H9 (cell line): ENCODE data around the gene MRPL57. TPM values are rescaled to one million over a fixed set of nuclear protein-coding genes. Genes with fewer than 3 reads are reported as not detected.

Experiments
- DNase-seq: peaks from one replicate; pipeline ENCODE4 v3.0.0-alpha.2; 2017
- H2AFZ ChIP-seq: one replicate; pipeline ENCODE4 v1.6.1; 2013; ENCODE audit warnings: mild to moderate bottlenecking, low read length, control low read depth, moderate library complexity
- H2AK5ac ChIP-seq: 2 replicates; pipeline ENCODE4 v1.6.1; 2013; ENCODE audit warnings: low read length, control low read depth, mixed read lengths; ENCODE audit not compliant: insufficient read length
- H2BK120ac ChIP-seq: one replicate; pipeline ENCODE4 v1.6.1; 2013; ENCODE audit warnings: low read depth, mild to moderate bottlenecking, low read length, control low read depth, inconsistent platforms; ENCODE audit not compliant: poor library complexity, severe bottlenecking
- H2BK12ac ChIP-seq: 2 replicates; pipeline ENCODE4 v1.6.1; 2013; ENCODE audit warnings: low read length, control low read depth, mixed read lengths, low read depth; ENCODE audit not compliant: insufficient read length
- H2BK15ac ChIP-seq: 2 replicates; pipeline ENCODE4 v1.6.1; 2013; ENCODE audit warnings: low read depth, low read length, control low read depth
- H2BK20ac ChIP-seq: one replicate; pipeline ENCODE4 v1.6.1; 2013; ENCODE audit warnings: low read depth, mild to moderate bottlenecking, low read length, control low read depth, inconsistent platforms; ENCODE audit not compliant: poor library complexity, severe bottlenecking
- H2BK5ac ChIP-seq: 2 replicates; pipeline ENCODE4 v1.6.1; 2013; ENCODE audit warnings: low read length, control low read depth, mixed read lengths; ENCODE audit not compliant: insufficient read length
- H3K14ac ChIP-seq: 2 replicates; pipeline ENCODE4 v1.6.1; 2013; ENCODE audit warnings: low read length, control low read depth; ENCODE audit not compliant: insufficient read depth
- H3K18ac ChIP-seq: 2 replicates; pipeline ENCODE4 v1.6.1; 2013; ENCODE audit warnings: low read depth, mild to moderate bottlenecking, mixed read lengths, low read length, control low read depth; ENCODE audit not compliant: insufficient read length
- H3K23ac ChIP-seq: 2 replicates; pipeline ENCODE4 v1.6.1; 2013; ENCODE audit warnings: low read length, control low read depth, mixed read lengths, low read depth; ENCODE audit not compliant: insufficient read length
- H3K23me2 ChIP-seq: 2 replicates; pipeline ENCODE4 v1.6.1; 2013; ENCODE audit warnings: low read depth, mild to moderate bottlenecking, mixed read lengths, low read length, control low read depth; ENCODE audit not compliant: insufficient read length, poor library complexity, severe bottlenecking
- H3K27ac ChIP-seq: 2 replicates; pipeline ENCODE4 v1.5.1; 2013; ENCODE audit warnings: low read length, control low read depth, mixed read lengths, low read depth; ENCODE audit not compliant: insufficient read length
- H3K27me3 ChIP-seq: 2 replicates; pipeline ENCODE4 v1.6.1; 2013; ENCODE audit warnings: low read length, control low read depth, inconsistent platforms; ENCODE audit not compliant: insufficient read depth
- H3K4ac ChIP-seq: 2 replicates; pipeline ENCODE4 v1.6.1; 2013; ENCODE audit warnings: low read depth, mild to moderate bottlenecking, control low read depth, inconsistent platforms, low read length, moderate library complexity
- H3K4me1 ChIP-seq: 2 replicates; pipeline ENCODE4 v1.6.1; 2013; ENCODE audit warnings: low read length, control low read depth, inconsistent platforms; ENCODE audit not compliant: insufficient read depth
- H3K4me2 ChIP-seq: 2 replicates; pipeline ENCODE4 v1.6.1; 2013; ENCODE audit warnings: low read length, control low read depth, mixed read lengths; ENCODE audit not compliant: insufficient read length, insufficient read depth
- H3K56ac ChIP-seq: 2 replicates; pipeline ENCODE4 v1.6.1; 2013; ENCODE audit warnings: low read depth, mild to moderate bottlenecking, mixed read lengths, low read length, control low read depth; ENCODE audit not compliant: insufficient read length
- H3K79me1 ChIP-seq: 2 replicates; pipeline ENCODE4 v1.6.1; 2013; ENCODE audit warnings: low read depth, mild to moderate bottlenecking, moderate library complexity, low read length, control low read depth, inconsistent platforms; ENCODE audit not compliant: insufficient read depth, poor library complexity, severe bottlenecking
- H3K79me2 ChIP-seq: 2 replicates; pipeline ENCODE4 v1.6.1; 2013; ENCODE audit warnings: low read length, control low read depth, inconsistent platforms; ENCODE audit not compliant: insufficient read depth
- H3K9ac ChIP-seq: 2 replicates; pipeline ENCODE4 v1.6.1; 2013; ENCODE audit warnings: low read length, control low read depth, mixed read lengths; ENCODE audit not compliant: insufficient read length; ENCODE audit errors: extremely low read depth
- H3K9me3 ChIP-seq: one replicate; pipeline ENCODE4 v1.6.1; 2013; ENCODE audit warnings: low read depth, low read length, inconsistent platforms; ENCODE audit not compliant: control insufficient read depth
- H3T11ph ChIP-seq: one replicate; pipeline ENCODE4 v1.6.1; 2013; ENCODE audit warnings: mild to moderate bottlenecking, low read length, control low read depth, inconsistent platforms
- H4K20me1 ChIP-seq: one replicate; pipeline ENCODE4 v1.6.1; 2013; ENCODE audit not compliant: control insufficient read depth, insufficient read length, insufficient read depth
- H4K5ac ChIP-seq: 2 replicates; pipeline ENCODE4 v1.6.1; 2013; ENCODE audit warnings: low read depth, mild to moderate bottlenecking, mixed read lengths, low read length, control low read depth; ENCODE audit not compliant: insufficient read length
- H4K8ac ChIP-seq: replicated peaks from 2 replicates; pipeline ENCODE4 v1.6.1; 2013; ENCODE audit warnings: low read length, control low read depth, mixed read lengths, low read depth; ENCODE audit not compliant: insufficient read length
- H4K91ac ChIP-seq: 2 replicates; pipeline ENCODE4 v1.6.1; 2013; ENCODE audit warnings: low read depth, mild to moderate bottlenecking, moderate library complexity, mixed read lengths, low read length, control low read depth; ENCODE audit not compliant: insufficient read length
- H3K27ac Mint-ChIP-seq, 3 experiments: 2 replicates in 2 of 3; 3 replicates in 1 of 3; pipeline ENCODE4 v1.8.0; 2020 to 2021; ENCODE audit warnings: mixed read lengths in 3 of 3, mild to moderate bottlenecking in 1 of 3, moderate library complexity in 1 of 3
- H3K27me3 Mint-ChIP-seq: 2 replicates; pipeline ENCODE4 v1.8.0; 2021; ENCODE audit warnings: low read depth, mild to moderate bottlenecking, moderate library complexity, mixed read lengths
- H3K36me3 Mint-ChIP-seq, 3 experiments: 2 replicates in 2 of 3; 3 replicates in 1 of 3; pipeline ENCODE4 v1.8.0; 2020 to 2021; ENCODE audit warnings: low read depth in 3 of 3, mixed read lengths in 3 of 3; ENCODE audit not compliant: insufficient read depth in 1 of 3
- H3K4me1 Mint-ChIP-seq, 2 experiments: 2 replicates each; pipeline ENCODE4 v1.8.0; 2020; ENCODE audit warnings: mixed read lengths in 2 of 2
- H3K4me3 Mint-ChIP-seq, 2 experiments: 2 replicates in 1 of 2; 3 replicates in 1 of 2; pipeline ENCODE4 v1.8.0; 2020 to 2021; ENCODE audit warnings: mild to moderate bottlenecking in 2 of 2, mixed read lengths in 2 of 2, moderate library complexity in 1 of 2
- H3K9me3 Mint-ChIP-seq, 2 experiments: 2 replicates in 1 of 2; 3 replicates in 1 of 2; pipeline ENCODE4 v1.8.0; 2020; ENCODE audit warnings: mild to moderate bottlenecking in 2 of 2, mixed read lengths in 2 of 2, moderate library complexity in 1 of 2
- CTCF ChIP-seq: fragments of 200-600 bp; sonication (generic); conservative IDR thresholded peaks from 3 replicates; pipeline ENCODE4 v1.8.0; 2021; ENCODE audit warnings: antibody characterized with exemption, mild to moderate bottlenecking
- WGBS: extraction: QIAGEN DNeasy Blood & Tissue Kit; methylation state at CpG from one replicate; pipeline ENCODE4 v1.1.7; 2013; ENCODE audit warnings: missing lambda C conversion rate, low lambda C conversion rate, mixed read lengths; ENCODE audit not compliant: insufficient read length; ENCODE audit errors: extremely low coverage; 5-methylcytosine and 5-hydroxymethylcytosine counted together
- long read RNA-seq: library from polyadenylated mRNA; unstranded; transcript quantifications from one replicate; pipeline ENCODE4 v2.0.0, GENCODE V29; 2020
- total RNA-seq: library from RNA; stranded (reverse); gene quantifications from 2 replicates; pipeline ENCODE4 v1.2.1, GENCODE V29; 2021

The MRPL57 gene
- 31.3 and 33.2 TPM in 2 replicates for total RNA-seq
- long read RNA-seq, transcript MRPL57-201 (2 exons, 2,246 nt): major isoform, 82 of 100 reads
- long read RNA-seq, partial matches to known transcripts: 0 of 100 reads
- long read RNA-seq, other reads (novel, unspliced or antisense): 18 of 100 reads

- Histone ChIP-seq H3K27ac (peak within 1 kb of the TSS; percentile 60), H4K20me1 (no peaks in the 10 kb centered on the region), H3K27me3 (no peaks in the 10 kb centered on the region), H3K23ac (no peak within 1 kb of the TSS), H2BK15ac (no peak within 1 kb of the TSS), H3K79me1 (peaks cover 4% of the 10 kb centered on the region), H2BK5ac (peak within 1 kb of the TSS; percentile 58), H2BK20ac (no peak within 1 kb of the TSS), H4K8ac (no peak within 1 kb of the TSS), H3K9ac (peak within 1 kb of the TSS; percentile 97), H4K5ac (peak within 1 kb of the TSS; percentile 22), H2BK12ac (no peak within 1 kb of the TSS), H3K23me2 (no peaks in the 10 kb centered on the region), H2BK120ac (no peak within 1 kb of the TSS), H3T11ph (no peak within 1 kb of the TSS), H3K9me3 (no peaks in the 10 kb centered on the region), H3K4me2 (peak within 1 kb of the TSS; percentile 83), H4K91ac (no peak within 1 kb of the TSS), H2AFZ (no peak within 1 kb of the TSS), H3K14ac (peak within 1 kb of the TSS; percentile 95), H3K18ac (peak within 1 kb of the TSS; percentile 85), H3K4ac (no peak within 1 kb of the TSS), H3K79me2 (peaks cover 20% of the 10 kb centered on the region; the same call in 1 of the 2 replicates), H3K56ac (no peak within 1 kb of the TSS), H2AK5ac (no peak within 1 kb of the TSS), H3K4me1 (no peaks in the 10 kb centered on the region; the same call in 1 of the 2 replicates)
- peak; percentile 97 for DNase-seq
- H3K9me3 Mint-ChIP-seq: peaks cover 0 to 11% of the 10 kb centered on the region in 2 experiments; a peak in 2 of 5 replicates
- peaks cover 26 to 40% (median 34%) of the 10 kb centered on the region in 3 experiments for H3K36me3 Mint-ChIP-seq
- H3K4me1 Mint-ChIP-seq: peaks cover 14 to 25% of the 10 kb centered on the region in 2 experiments
- peak within 1 kb of the TSS; percentile 98 to 99 (median 98) for H3K27ac Mint-ChIP-seq
- H3K4me3 Mint-ChIP-seq: peak within 1 kb of the TSS; percentile 95 to 96
- no peak; the same call in 2 of the 3 replicates for TF ChIP-seq CTCF
- no CpG with 5 or more reads among the region's 93 CpGs for WGBS
- no peaks in the 10 kb centered on the region for H3K27me3 Mint-ChIP-seq
These were observed at the start of gene MRPL57, which contains the start of gene SKA3 for GRCh38 chr13:21176215-21176981. TSS of gene MRPL57 (plus strand) at chr13:21176658. CDS start at chr13:21176917, 259 bp downstream. TSS of gene SKA3 (minus strand) at chr13:21176552. CDS start at chr13:21176477, 75 bp downstream.
